Measurements from ENCODE around the gene SHROOM4. TPM values are rescaled to one million over a fixed set of nuclear protein-coding genes. Genes with fewer than 3 reads are reported as not detected.

SHROOM4 gene
- total RNA-seq, 2 experiments from 2014 or later: not detected

GRCh38 chrX:50606300-50606950 lies 207.6 kb downstream of the SHROOM4 start:
- no peak overlapping the region for H3K4me2 ChIP-seq (ENCODE audit: low read length)
- no peak overlapping the region for H3K4me3 ChIP-seq (ENCODE audit: low read depth, low read length, poor library complexity, severe bottlenecking)
- H3K27ac ChIP-seq (ENCODE audit: low read depth, low read length, poor library complexity, severe bottlenecking): no peak overlapping the region
- POLR2A ChIA-PET: interaction anchor here (0.7 kb wide), 1 partner anchor 718 kb away, joined by 4 read pairs; no protein-coding TSS in a partner anchor
- H3K9me2 ChIP-seq (ENCODE audit: insufficient read depth, low read length): no peaks in the 10 kb centered on the region
- CTCF ChIA-PET (ENCODE audit: unreplicated experiment): no interaction called here
- intact Hi-C loops (cut with micrococcal nuclease; ENCODE audit: unreplicated experiment): no loop called here
- no TSS peak for BruUV-seq (replicated peaks)
- H2AFZ ChIP-seq (ENCODE audit: low read length): no peak overlapping the region
- no peaks in the 10 kb centered on the region for H3K36me3 ChIP-seq (ENCODE audit: insufficient read depth, low read length)
- TF ChIP-seq EZH2phosphoT487 (IDR thresholded peaks at IDR 0.05; ENCODE audit: borderline replicate concordance, low read depth, low read length) (no peak), CTCF (conservative IDR thresholded peaks at IDR 0.05; ENCODE audit: low read length) (no peak)
- no peaks in the 10 kb centered on the region for H3K4me1 ChIP-seq (ENCODE audit: insufficient read depth, low read length, poor library complexity, severe bottlenecking)
- no peaks in the 10 kb centered on the region for H3K79me2 ChIP-seq (ENCODE audit: insufficient read depth, low read depth, low read length)
- no peaks in the 10 kb centered on the region for H3K9me3 ChIP-seq (ENCODE audit: low read length)
- no peak for DNase-seq (ENCODE audit: low spot score)
- H4K20me1 ChIP-seq (ENCODE audit: insufficient read depth, low read length): no peaks in the 10 kb centered on the region

GRCh38 chrX:50596056-50596455 lies 217.9 kb downstream of the SHROOM4 start:
- no peaks in the 10 kb centered on the region for H3K4me1 ChIP-seq (ENCODE audit: insufficient read depth, low read length, poor library complexity, severe bottlenecking)
- DNase-seq (ENCODE audit: low spot score): no peak
- no peak overlapping the region for H3K27ac ChIP-seq (ENCODE audit: low read depth, low read length, poor library complexity, severe bottlenecking)
- no peak overlapping the region for H3K4me2 ChIP-seq (ENCODE audit: low read length)
- H4K20me1 ChIP-seq (ENCODE audit: insufficient read depth, low read length): no peaks in the 10 kb centered on the region
- no peaks in the 10 kb centered on the region for H3K36me3 ChIP-seq (ENCODE audit: insufficient read depth, low read length)
- no peaks in the 10 kb centered on the region for H3K79me2 ChIP-seq (ENCODE audit: insufficient read depth, low read depth, low read length)
- no peaks in the 10 kb centered on the region for H3K9me3 ChIP-seq (ENCODE audit: low read length)
- no peak overlapping the region for H2AFZ ChIP-seq (ENCODE audit: low read length)
- ChIA-PET CTCF (ENCODE audit: unreplicated experiment) (no interaction called here), POLR2A (no interaction called here)
- BruUV-seq (replicated peaks): no TSS peak
- H3K9me2 ChIP-seq (ENCODE audit: insufficient read depth, low read length): no peaks in the 10 kb centered on the region
- intact Hi-C loops (cut with micrococcal nuclease; ENCODE audit: unreplicated experiment): no loop called here
- TF ChIP-seq EZH2phosphoT487 (IDR thresholded peaks at IDR 0.05; ENCODE audit: borderline replicate concordance, low read depth, low read length): no peak
- TF ChIP-seq CTCF (conservative IDR thresholded peaks at IDR 0.05; ENCODE audit: low read length): no peak
- H3K4me3 ChIP-seq (ENCODE audit: low read depth, low read length, poor library complexity, severe bottlenecking): no peak overlapping the region

- Histone ChIP-seq H3K36me3 (ENCODE audit: insufficient read depth, low read length) (no peaks in the 10 kb centered on the region), H2AFZ (ENCODE audit: low read length) (no peak overlapping the region), H3K27ac (ENCODE audit: low read depth, low read length, poor library complexity, severe bottlenecking) (no peak overlapping the region), H3K4me1 (ENCODE audit: insufficient read depth, low read length, poor library complexity, severe bottlenecking) (no peaks in the 10 kb centered on the region), H3K9me2 (ENCODE audit: insufficient read depth, low read length) (no peaks in the 10 kb centered on the region), H3K9me3 (ENCODE audit: low read length) (no peaks in the 10 kb centered on the region), H4K20me1 (ENCODE audit: insufficient read depth, low read length) (no peaks in the 10 kb centered on the region), H3K4me2 (ENCODE audit: low read length) (no peak overlapping the region), H3K79me2 (ENCODE audit: insufficient read depth, low read depth, low read length) (no peaks in the 10 kb centered on the region), H3K4me3 (ENCODE audit: low read depth, low read length, poor library complexity, severe bottlenecking) (no peak overlapping the region)
- no TSS peak for BruUV-seq (replicated peaks)
- intact Hi-C loops (cut with micrococcal nuclease; ENCODE audit: unreplicated experiment): no loop called here
- ChIA-PET CTCF (ENCODE audit: unreplicated experiment) (no interaction called here), POLR2A (no interaction called here)
- TF ChIP-seq EZH2phosphoT487 (IDR thresholded peaks at IDR 0.05; ENCODE audit: borderline replicate concordance, low read depth, low read length) (no peak), CTCF (conservative IDR thresholded peaks at IDR 0.05; ENCODE audit: low read length) (no peak)
- DNase-seq (ENCODE audit: low spot score): no peak
These were observed 219.2 kb downstream of the SHROOM4 start for GRCh38 chrX:50594788-50595187.
